Adrenal gland (tissue), 12 donors: ENCODE results near the gene PCK1. TPM values are rescaled to one million over a fixed set of nuclear protein-coding genes. Genes with fewer than 3 reads are reported as not detected.

ENCODE experiments used
- DNase-seq, 7 donors: peaks; one replicate each; pipeline ENCODE4 v3.0.0-alpha.2; 2019 to 2020
- H3K27ac ChIP-seq, 5 donors: fragments of 200-600 bp; sonication (generic) in 4 of 5; 1 replicate in 3 of 5; 2 replicates in 2 of 5; pipeline versions ENCODE4 v1.5.1 to v1.8.0; 2016 to 2020; ENCODE audit warnings: mild to moderate bottlenecking in 1 of 5
- H3K27me3 ChIP-seq: fragments of 200-600 bp; 2 replicates; pipeline ENCODE4 v1.8.0; 2021
- H3K36me3 ChIP-seq, 2 donors: fragments of 200-600 bp; replicated peaks in 1 of 2; 1 replicate in 1 of 2; 2 replicates in 1 of 2; pipeline versions ENCODE4 v1.5.1 to v1.8.0; 2018 to 2022
- H3K4me1 ChIP-seq, 2 donors: fragments of 200-600 bp; replicated peaks in 1 of 2; 1 replicate in 1 of 2; 2 replicates in 1 of 2; pipeline versions ENCODE4 v1.5.1 to v1.8.0; 2018 to 2021
- H3K4me3 ChIP-seq, 4 donors: fragments of 200-600 bp; sonication (generic) in 3 of 4; one replicate each; pipeline ENCODE4 v1.5.1; 2016 to 2018
- H3K9me3 ChIP-seq, 3 donors: fragments of 200-600 bp; sonication (generic) in 1 of 3; replicated peaks in 1 of 3; 1 replicate in 2 of 3; 2 replicates in 1 of 3; pipeline versions ENCODE4 v1.5.1 to v1.8.0; 2016 to 2021
- CTCF ChIP-seq, 6 experiments: fragments of 450-650 bp in 4 of 6; fragments of 200-600 bp in 2 of 6; sonication (generic) in 1 of 6; IDR thresholded peaks; 1 replicate in 5 of 6; 2 replicates in 1 of 6; pipeline versions ENCODE4 v1.5.1 to v1.8.0; 2016 to 2021; ENCODE audit warnings: antibody characterized with exemption in 6 of 6, mild to moderate bottlenecking in 2 of 6, moderate library complexity in 1 of 6
- POLR2A ChIP-seq, 2 donors: fragments of 450-650 bp; IDR thresholded peaks; one replicate each; pipeline ENCODE4 v1.6.1; 2017; ENCODE audit warnings: antibody characterized with exemption in 2 of 2, mild to moderate bottlenecking in 2 of 2, moderate library complexity in 1 of 2
- WGBS, 4 donors: extraction: QIAGEN DNeasy Blood & Tissue Kit in 2 of 4; methylation state at CpG; one replicate each; pipeline versions ENCODE4 v1.1.5 to v1.1.7; 2013 to 2017; 5-methylcytosine and 5-hydroxymethylcytosine counted together
- intact Hi-C, 2 donors: fragments of 100-400 bp; cut with DNase I; formaldehyde crosslinking; loops; one replicate each; pipeline versions ENCODE4 v1.14.1 to v1.15.0; 2022 to 2023
- polyA plus RNA-seq, 3 donors: library from polyadenylated mRNA; stranded (reverse); fragments of 200-250 nt in 2 of 3; fragments of 350-450 nt in 1 of 3; fragmentation: Illumina TruSeq in 1 of 3; extraction: RNeasy Lipid Tissue Mini Kit (QIAGEN cat#74804) in 1 of 3; gene quantifications; one replicate each; pipeline ENCODE4 v1.2.3, GENCODE V29; 2013 to 2014
- total RNA-seq, 9 donors: library from RNA; depleted of rRNA in 4 of 9; stranded (reverse); fragments of >200 nt in 4 of 9; fragments of 120-200 nt in 1 of 9; fragmentation: NEBNext Ultra II Directional in 1 of 9; extraction: Animal tissue kit (Norgen Biotek cat#: 25700) in 1 of 9; gene quantifications; one replicate each; pipeline versions ENCODE4 v1.1.0 to v1.2.4, GENCODE V29; 2013 to 2023
- donor health status: healthy with polysubstance abuse.
- donor health status: Bipolar disorder and iron deficiency.
- donor health status: DM: yes; HTN: yes; CAD: no.
- donor health status: DM: no; HTN: no; CAD: no.
- donor health status: DM: no; HTN: no; CAD: no.
- donor health status: DM: yes; HTN: yes; CAD: no.

PCK1 gene
- total and polyA plus RNA-seq, 12 donors = 0.06 to 5.4 (median 0.65) TPM

GRCh38 chr20:57589728-57590484, 29.0 kb downstream of the PCK1 start:
- TF ChIP-seq POLR2A (IDR thresholded peaks at IDR 0.05) (no peak), CTCF (IDR thresholded peaks at IDR 0.05) (no peak)
- no peak overlapping the region for H3K4me3 ChIP-seq
- no peak overlapping the region for H3K27ac ChIP-seq
- DNase-seq = no peak
- no peaks in the 10 kb centered on the region for H3K9me3 ChIP-seq
- H3K27me3 ChIP-seq = no peaks in the 10 kb centered on the region
- 70 to 85% (median 78%) methylated on average over 13 to 16 of the region's 16 CpGs for WGBS, 4 donors
- H3K4me1 ChIP-seq = no peaks in the 10 kb centered on the region
- intact Hi-C loops = loop anchor here (5.0 to 10.0 kb wide), 2 partner anchors 78 to 205 kb away; no protein-coding TSS in a partner anchor
- H3K36me3 ChIP-seq = no peaks in the 10 kb centered on the region

- Histone ChIP-seq H3K4me3 (no peak overlapping the region), H3K9me3 (no peaks in the 10 kb centered on the region), H3K36me3 (no peaks in the 10 kb centered on the region), H3K27ac (no peak overlapping the region), H3K27me3 (no peaks in the 10 kb centered on the region), H3K4me1 (no peaks in the 10 kb centered on the region)
- WGBS, 4 donors = 89 to 93% (median 91%) methylated on average over 18 of the region's 18 CpGs
- intact Hi-C loops = loop anchor here (5.0 to 10.0 kb wide), 2 partner anchors 78 to 206 kb away; no protein-coding TSS in a partner anchor
- DNase-seq = no peak
- no peak for TF ChIP-seq CTCF (IDR thresholded peaks at IDR 0.05)
- TF ChIP-seq POLR2A (IDR thresholded peaks at IDR 0.05) = no peak
Measured at GRCh38 chr20:57590485-57591288, 29.8 kb downstream of the PCK1 start.

GRCh38 chr20:57591289-57592229, 30.6 kb downstream of the PCK1 start:
- H3K27ac ChIP-seq = no peak overlapping the region
- intact Hi-C loops = loop anchor here (2.0 to 10.0 kb wide), 3 partner anchors 77 to 207 kb away; no protein-coding TSS in a partner anchor
- H3K36me3 ChIP-seq = no peaks in the 10 kb centered on the region
- 72 to 87% (median 85%) methylated on average over 11 to 15 of the region's 15 CpGs for WGBS, 4 donors
- no peaks in the 10 kb centered on the region for H3K4me1 ChIP-seq
- no peaks in the 10 kb centered on the region for H3K9me3 ChIP-seq
- no peak for DNase-seq
- no peak for TF ChIP-seq POLR2A (IDR thresholded peaks at IDR 0.05)
- no peak for TF ChIP-seq CTCF (IDR thresholded peaks at IDR 0.05)
- no peak overlapping the region for H3K4me3 ChIP-seq
- no peaks in the 10 kb centered on the region for H3K27me3 ChIP-seq
